Breast epithelium (tissue), 3 donors: ENCODE measurements around the gene NATD1.

Experiments
- CTCF ChIP-seq, 3 donors: fragments of 450-650 bp; IDR thresholded peaks; one replicate each; pipeline ENCODE4 v1.5.1; 2016 to 2017; ENCODE audit warnings: antibody characterized with exemption in 3 of 3, mild to moderate bottlenecking in 3 of 3, moderate library complexity in 3 of 3
- POLR2AphosphoS5 ChIP-seq, 3 donors: sonication (generic); formaldehyde crosslinking; IDR thresholded peaks; one replicate each; pipeline ENCODE4 v1.6.1; 2017; ENCODE audit warnings: antibody characterized with exemption in 3 of 3

DNA sequence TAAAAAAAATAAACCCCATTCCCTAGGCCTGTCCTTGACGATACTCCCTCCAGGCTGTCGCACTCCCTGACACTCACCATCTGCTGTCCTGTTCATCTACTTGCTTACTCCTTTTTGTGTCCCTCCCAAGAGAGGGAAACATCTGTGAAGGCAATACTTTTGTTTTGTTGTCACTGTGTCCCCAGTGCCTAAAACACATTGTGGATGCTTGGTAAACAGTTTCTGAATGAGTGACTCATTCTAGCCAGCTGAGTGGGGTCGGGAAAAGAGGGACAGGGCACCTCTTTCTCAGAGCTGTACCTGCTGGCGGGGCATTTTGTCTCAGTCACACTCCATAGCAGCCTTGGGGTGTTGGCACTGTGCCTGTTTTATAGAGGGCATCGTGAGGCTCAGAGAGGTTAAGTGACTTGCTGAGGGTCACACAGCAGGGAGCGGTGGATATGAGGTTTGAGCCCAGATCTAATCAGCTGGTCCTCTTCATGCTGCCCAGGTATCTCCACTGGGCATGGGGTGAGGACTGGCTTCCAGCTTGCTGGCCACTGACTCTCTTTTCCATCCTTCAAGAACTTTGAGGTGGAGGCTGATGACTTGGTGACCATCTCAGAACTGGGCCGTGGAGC lies 46.9 kb upstream of the NATD1 start:
- TF ChIP-seq POLR2AphosphoS5 (IDR thresholded peaks at IDR 0.05) (no peak), CTCF (IDR thresholded peaks at IDR 0.05) (no peak)
